H1 (cell line): ENCODE measurements around the gene HJURP. TPM values are rescaled to one million over a fixed set of nuclear protein-coding genes. Genes with fewer than 3 reads are reported as not detected.

Experiments
- GABPA ChIP-seq: IDR thresholded peaks from 2 replicates; pipeline ENCODE4 v1.6.1; 2011; ENCODE audit warnings: mild to moderate bottlenecking, low read length, moderate library complexity, borderline replicate concordance; ENCODE audit not compliant: insufficient read depth
- JUND ChIP-seq: IDR thresholded peaks from 2 replicates; pipeline ENCODE4 v1.6.1; 2011; ENCODE audit warnings: mild to moderate bottlenecking, improper control_type of control experiment, low read length
- POLR2A ChIP-seq, 2 experiments: IDR thresholded peaks; 1 replicate in 1 of 2; 2 replicates in 1 of 2; pipeline ENCODE4 v1.6.1; 2011; ENCODE audit warnings: low read depth in 2 of 2, low read length in 2 of 2, mild to moderate bottlenecking in 2 of 2; ENCODE audit errors: control extremely low read depth in 1 of 2
- RFX5 ChIP-seq: IDR thresholded peaks from 2 replicates; pipeline ENCODE4 v1.6.1; 2011; ENCODE audit warnings: low read depth, low read length, improper control_type of control experiment, borderline replicate concordance
- SRF ChIP-seq: IDR thresholded peaks from 2 replicates; pipeline ENCODE4 v1.6.1; 2011; ENCODE audit warnings: mild to moderate bottlenecking, low read depth, low read length, moderate library complexity
- TBP ChIP-seq: IDR thresholded peaks from 2 replicates; pipeline ENCODE4 v1.6.1; 2011; ENCODE audit warnings: low read depth, low read length, improper control_type of control experiment
- polyA plus RNA-seq, 7 experiments: library from polyadenylated mRNA; depleted of rRNA in 3 of 7; stranded (reverse) in 5 of 7; unstranded in 2 of 7; fragments of >200 nt in 5 of 7; fragments of 200-250 nt in 2 of 7; gene quantifications; 1 replicate in 5 of 7; 2 replicates in 1 of 7; 4 replicates in 1 of 7; pipeline versions ENCODE4 v1.2.1 to v1.2.3, GENCODE V29; 2011 to 2013; ENCODE audit warnings: missing spikeins in 2 of 7, mixed read lengths in 2 of 7
- total RNA-seq: library from RNA; stranded (reverse); fragmentation: NEBNext Ultra II Directional; extraction: Animal tissue kit (Norgen Biotek cat#: 25700); gene quantifications from 2 replicates; pipeline ENCODE4 v1.2.1, GENCODE V29; 2021
- TF ChIP-seq, protein P1 (sequence below): IDR thresholded peaks from 2 replicates; pipeline ENCODE4 v1.6.1; 2012; ENCODE audit warnings: low read length, inconsistent platforms
- TF ChIP-seq, protein P2 (sequence below): fragments of 300-600 bp; sonication (generic); IDR thresholded peaks from 2 replicates; pipeline ENCODE4 v1.7.1; 2012; ENCODE audit warnings: low read length, moderate library complexity, mild to moderate bottlenecking, inconsistent platforms; ENCODE audit not compliant: insufficient replicate concordance

The HJURP gene
- total and polyA plus RNA-seq, 2 of the 8 experiments (the other 6 are each of a cell fraction or from before 2014, with no cell fraction given): 49.3 to 60.5 TPM

DNA sequence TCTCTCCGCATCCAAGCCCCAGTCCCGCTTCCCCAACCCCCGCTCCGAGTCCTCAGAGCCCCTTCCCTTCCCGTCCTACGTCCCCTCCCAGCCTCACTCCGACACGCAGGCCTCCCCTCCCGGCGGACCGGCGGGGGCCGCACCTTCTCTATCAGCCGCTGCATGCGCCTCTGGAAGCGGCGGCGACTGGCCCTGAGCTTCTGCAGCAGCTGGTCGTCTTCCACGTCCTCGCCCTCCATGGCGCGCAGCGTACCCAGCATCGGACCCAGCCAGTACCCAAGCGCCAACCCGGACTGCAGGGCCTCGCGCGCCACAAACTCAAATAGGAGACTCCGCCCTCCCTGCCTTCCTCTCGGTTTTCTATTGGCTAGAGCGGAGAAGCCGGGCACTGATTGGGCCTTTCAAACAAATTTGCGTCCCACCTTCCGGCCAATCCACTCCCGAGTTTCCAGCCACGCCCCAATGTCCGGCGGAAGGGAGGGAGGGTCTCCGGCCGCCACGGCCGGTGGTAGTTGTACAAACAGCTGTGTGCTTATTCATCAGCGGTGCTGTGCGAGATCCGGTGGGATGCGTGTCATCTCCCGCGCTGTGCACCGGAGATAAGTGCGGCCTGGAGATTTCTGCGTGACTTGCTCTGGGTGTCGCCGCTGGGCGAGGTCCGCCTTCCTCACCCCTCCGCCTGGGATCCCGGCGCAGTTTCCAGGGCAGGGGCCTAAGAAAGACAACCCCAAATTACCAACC is at the start of gene HJURP (continued):
- TF ChIP-seq, protein P1, sequence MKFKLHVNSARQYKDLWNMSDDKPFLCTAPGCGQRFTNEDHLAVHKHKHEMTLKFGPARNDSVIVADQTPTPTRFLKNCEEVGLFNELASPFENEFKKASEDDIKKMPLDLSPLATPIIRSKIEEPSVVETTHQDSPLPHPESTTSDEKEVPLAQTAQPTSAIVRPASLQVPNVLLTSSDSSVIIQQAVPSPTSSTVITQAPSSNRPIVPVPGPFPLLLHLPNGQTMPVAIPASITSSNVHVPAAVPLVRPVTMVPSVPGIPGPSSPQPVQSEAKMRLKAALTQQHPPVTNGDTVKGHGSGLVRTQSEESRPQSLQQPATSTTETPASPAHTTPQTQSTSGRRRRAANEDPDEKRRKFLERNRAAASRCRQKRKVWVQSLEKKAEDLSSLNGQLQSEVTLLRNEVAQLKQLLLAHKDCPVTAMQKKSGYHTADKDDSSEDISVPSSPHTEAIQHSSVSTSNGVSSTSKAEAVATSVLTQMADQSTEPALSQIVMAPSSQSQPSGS: no peak
- peak; percentile 83 for TF ChIP-seq TBP
- TF ChIP-seq RFX5: no peak
- TF ChIP-seq, protein P2, sequence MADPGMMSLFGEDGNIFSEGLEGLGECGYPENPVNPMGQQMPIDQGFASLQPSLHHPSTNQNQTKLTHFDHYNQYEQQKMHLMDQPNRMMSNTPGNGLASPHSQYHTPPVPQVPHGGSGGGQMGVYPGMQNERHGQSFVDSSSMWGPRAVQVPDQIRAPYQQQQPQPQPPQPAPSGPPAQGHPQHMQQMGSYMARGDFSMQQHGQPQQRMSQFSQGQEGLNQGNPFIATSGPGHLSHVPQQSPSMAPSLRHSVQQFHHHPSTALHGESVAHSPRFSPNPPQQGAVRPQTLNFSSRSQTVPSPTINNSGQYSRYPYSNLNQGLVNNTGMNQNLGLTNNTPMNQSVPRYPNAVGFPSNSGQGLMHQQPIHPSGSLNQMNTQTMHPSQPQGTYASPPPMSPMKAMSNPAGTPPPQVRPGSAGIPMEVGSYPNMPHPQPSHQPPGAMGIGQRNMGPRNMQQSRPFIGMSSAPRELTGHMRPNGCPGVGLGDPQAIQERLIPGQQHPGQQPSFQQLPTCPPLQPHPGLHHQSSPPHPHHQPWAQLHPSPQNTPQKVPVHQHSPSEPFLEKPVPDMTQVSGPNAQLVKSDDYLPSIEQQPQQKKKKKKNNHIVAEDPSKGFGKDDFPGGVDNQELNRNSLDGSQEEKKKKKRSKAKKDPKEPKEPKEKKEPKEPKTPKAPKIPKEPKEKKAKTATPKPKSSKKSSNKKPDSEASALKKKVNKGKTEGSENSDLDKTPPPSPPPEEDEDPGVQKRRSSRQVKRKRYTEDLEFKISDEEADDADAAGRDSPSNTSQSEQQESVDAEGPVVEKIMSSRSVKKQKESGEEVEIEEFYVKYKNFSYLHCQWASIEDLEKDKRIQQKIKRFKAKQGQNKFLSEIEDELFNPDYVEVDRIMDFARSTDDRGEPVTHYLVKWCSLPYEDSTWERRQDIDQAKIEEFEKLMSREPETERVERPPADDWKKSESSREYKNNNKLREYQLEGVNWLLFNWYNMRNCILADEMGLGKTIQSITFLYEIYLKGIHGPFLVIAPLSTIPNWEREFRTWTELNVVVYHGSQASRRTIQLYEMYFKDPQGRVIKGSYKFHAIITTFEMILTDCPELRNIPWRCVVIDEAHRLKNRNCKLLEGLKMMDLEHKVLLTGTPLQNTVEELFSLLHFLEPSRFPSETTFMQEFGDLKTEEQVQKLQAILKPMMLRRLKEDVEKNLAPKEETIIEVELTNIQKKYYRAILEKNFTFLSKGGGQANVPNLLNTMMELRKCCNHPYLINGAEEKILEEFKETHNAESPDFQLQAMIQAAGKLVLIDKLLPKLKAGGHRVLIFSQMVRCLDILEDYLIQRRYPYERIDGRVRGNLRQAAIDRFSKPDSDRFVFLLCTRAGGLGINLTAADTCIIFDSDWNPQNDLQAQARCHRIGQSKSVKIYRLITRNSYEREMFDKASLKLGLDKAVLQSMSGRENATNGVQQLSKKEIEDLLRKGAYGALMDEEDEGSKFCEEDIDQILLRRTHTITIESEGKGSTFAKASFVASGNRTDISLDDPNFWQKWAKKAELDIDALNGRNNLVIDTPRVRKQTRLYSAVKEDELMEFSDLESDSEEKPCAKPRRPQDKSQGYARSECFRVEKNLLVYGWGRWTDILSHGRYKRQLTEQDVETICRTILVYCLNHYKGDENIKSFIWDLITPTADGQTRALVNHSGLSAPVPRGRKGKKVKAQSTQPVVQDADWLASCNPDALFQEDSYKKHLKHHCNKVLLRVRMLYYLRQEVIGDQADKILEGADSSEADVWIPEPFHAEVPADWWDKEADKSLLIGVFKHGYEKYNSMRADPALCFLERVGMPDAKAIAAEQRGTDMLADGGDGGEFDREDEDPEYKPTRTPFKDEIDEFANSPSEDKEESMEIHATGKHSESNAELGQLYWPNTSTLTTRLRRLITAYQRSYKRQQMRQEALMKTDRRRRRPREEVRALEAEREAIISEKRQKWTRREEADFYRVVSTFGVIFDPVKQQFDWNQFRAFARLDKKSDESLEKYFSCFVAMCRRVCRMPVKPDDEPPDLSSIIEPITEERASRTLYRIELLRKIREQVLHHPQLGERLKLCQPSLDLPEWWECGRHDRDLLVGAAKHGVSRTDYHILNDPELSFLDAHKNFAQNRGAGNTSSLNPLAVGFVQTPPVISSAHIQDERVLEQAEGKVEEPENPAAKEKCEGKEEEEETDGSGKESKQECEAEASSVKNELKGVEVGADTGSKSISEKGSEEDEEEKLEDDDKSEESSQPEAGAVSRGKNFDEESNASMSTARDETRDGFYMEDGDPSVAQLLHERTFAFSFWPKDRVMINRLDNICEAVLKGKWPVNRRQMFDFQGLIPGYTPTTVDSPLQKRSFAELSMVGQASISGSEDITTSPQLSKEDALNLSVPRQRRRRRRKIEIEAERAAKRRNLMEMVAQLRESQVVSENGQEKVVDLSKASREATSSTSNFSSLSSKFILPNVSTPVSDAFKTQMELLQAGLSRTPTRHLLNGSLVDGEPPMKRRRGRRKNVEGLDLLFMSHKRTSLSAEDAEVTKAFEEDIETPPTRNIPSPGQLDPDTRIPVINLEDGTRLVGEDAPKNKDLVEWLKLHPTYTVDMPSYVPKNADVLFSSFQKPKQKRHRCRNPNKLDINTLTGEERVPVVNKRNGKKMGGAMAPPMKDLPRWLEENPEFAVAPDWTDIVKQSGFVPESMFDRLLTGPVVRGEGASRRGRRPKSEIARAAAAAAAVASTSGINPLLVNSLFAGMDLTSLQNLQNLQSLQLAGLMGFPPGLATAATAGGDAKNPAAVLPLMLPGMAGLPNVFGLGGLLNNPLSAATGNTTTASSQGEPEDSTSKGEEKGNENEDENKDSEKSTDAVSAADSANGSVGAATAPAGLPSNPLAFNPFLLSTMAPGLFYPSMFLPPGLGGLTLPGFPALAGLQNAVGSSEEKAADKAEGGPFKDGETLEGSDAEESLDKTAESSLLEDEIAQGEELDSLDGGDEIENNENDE: no peak
- peak; percentile 64 to 76 for TF ChIP-seq POLR2A (IDR thresholded peaks at IDR 0.05; ENCODE audit: control extremely low read depth in 1 of 2, low read depth in 2 of 2, low read length in 2 of 2)
- no peak for TF ChIP-seq GABPA
- no peak for TF ChIP-seq JUND
- no peak for TF ChIP-seq SRF
